Liver (tissue), 9 donors: ENCODE results near the gene ABCC1. TPM values are rescaled to one million over a fixed set of nuclear protein-coding genes. Genes with fewer than 3 reads are reported as not detected.

Source experiments
- DNase-seq: peaks from one replicate; pipeline ENCODE4 v3.0.0-alpha.2; 2017; ENCODE audit warnings: low spot score
- H3K27ac ChIP-seq, 2 donors: one replicate each; pipeline ENCODE4 v1.7.0; 2013; ENCODE audit warnings: inconsistent platforms in 2 of 2, low read length in 2 of 2, control low read depth in 1 of 2, low read depth in 1 of 2, mild to moderate bottlenecking in 1 of 2
- H3K27me3 ChIP-seq, 4 donors: one replicate each; pipeline versions ENCODE4 v1.6.1 to v1.7.0; 2013; ENCODE audit warnings: low read length in 3 of 4, inconsistent platforms in 1 of 4, mild to moderate bottlenecking in 1 of 4, moderate library complexity in 1 of 4; ENCODE audit not compliant: control insufficient read depth in 4 of 4, insufficient read depth in 4 of 4
- H3K36me3 ChIP-seq, 4 donors: one replicate each; pipeline versions ENCODE4 v1.6.1 to v1.7.0; 2013; ENCODE audit warnings: low read length in 3 of 4, mild to moderate bottlenecking in 3 of 4, low read depth in 1 of 4, moderate library complexity in 1 of 4; ENCODE audit not compliant: control insufficient read depth in 4 of 4, insufficient read depth in 3 of 4
- H3K4me1 ChIP-seq, 4 donors: one replicate each; pipeline versions ENCODE4 v1.6.1 to v1.7.0; 2013; ENCODE audit warnings: low read length in 3 of 4, mild to moderate bottlenecking in 3 of 4, moderate library complexity in 1 of 4; ENCODE audit not compliant: control insufficient read depth in 4 of 4, insufficient read depth in 4 of 4
- H3K4me3 ChIP-seq, 3 donors: one replicate each; pipeline versions ENCODE4 v1.6.1 to v1.7.0; 2013; ENCODE audit warnings: low read length in 3 of 3, control low read depth in 1 of 3, low read depth in 1 of 3, mild to moderate bottlenecking in 1 of 3
- H3K9ac ChIP-seq, 2 donors: one replicate each; pipeline ENCODE4 v1.7.0; 2013; ENCODE audit warnings: low read length in 2 of 2, mild to moderate bottlenecking in 2 of 2, moderate library complexity in 2 of 2, control low read depth in 1 of 2, low read depth in 1 of 2
- H3K9me3 ChIP-seq, 4 donors: one replicate each; pipeline versions ENCODE4 v1.6.1 to v1.7.0; 2013; ENCODE audit warnings: low read length in 3 of 4; ENCODE audit not compliant: control insufficient read depth in 4 of 4
- ATF3 ChIP-seq: IDR thresholded peaks from 2 replicates; pipeline ENCODE4 v1.6.1; 2016; ENCODE audit warnings: antibody characterized with exemption
- CTCF ChIP-seq: fragments of 150-350 bp; IDR thresholded peaks from 2 replicates; pipeline ENCODE4 v1.5.1; 2017; ENCODE audit warnings: improper control_type of control experiment, low read depth, low read length; ENCODE audit not compliant: missing input control
- EGR1 ChIP-seq, 2 donors: IDR thresholded peaks; 2 replicates each; pipeline ENCODE4 v1.6.1; 2016 to 2018; ENCODE audit warnings: antibody characterized with exemption in 2 of 2, low read depth in 2 of 2
- FOXA1 ChIP-seq: IDR thresholded peaks from 2 replicates; pipeline ENCODE4 v1.6.1; 2016; ENCODE audit warnings: antibody characterized with exemption
- GABPA ChIP-seq, 2 donors: IDR thresholded peaks in 1 of 2; conservative IDR thresholded peaks in 1 of 2; 2 replicates each; pipeline ENCODE4 v1.6.1; 2016; ENCODE audit warnings: antibody characterized with exemption in 2 of 2, mild to moderate bottlenecking in 1 of 2, moderate library complexity in 1 of 2
- HNF4A ChIP-seq, 2 donors: conservative IDR thresholded peaks; 2 replicates each; pipeline ENCODE4 v1.6.1; 2016; ENCODE audit warnings: antibody characterized with exemption in 2 of 2, mild to moderate bottlenecking in 2 of 2
- HNF4G ChIP-seq: IDR thresholded peaks from 2 replicates; pipeline ENCODE4 v1.6.1; 2016; ENCODE audit warnings: antibody characterized with exemption
- JUND ChIP-seq, 2 donors: IDR thresholded peaks; 2 replicates each; pipeline ENCODE4 v1.6.1; 2016; ENCODE audit warnings: antibody characterized with exemption in 2 of 2
- MAX ChIP-seq: IDR thresholded peaks from 2 replicates; pipeline ENCODE4 v1.6.1; 2016; ENCODE audit warnings: antibody characterized with exemption
- NR2F2 ChIP-seq: IDR thresholded peaks from 2 replicates; pipeline ENCODE4 v1.6.1; 2016; ENCODE audit warnings: antibody characterized with exemption
- RAD21 ChIP-seq, 2 donors: IDR thresholded peaks; 2 replicates each; pipeline ENCODE4 v1.6.1; 2016; ENCODE audit warnings: antibody characterized with exemption in 2 of 2, mild to moderate bottlenecking in 2 of 2
- REST ChIP-seq: IDR thresholded peaks from 2 replicates; pipeline ENCODE4 v1.6.1; 2016; ENCODE audit warnings: antibody characterized with exemption, mild to moderate bottlenecking
- RXRA ChIP-seq, 2 donors: IDR thresholded peaks; 2 replicates each; pipeline ENCODE4 v1.6.1; 2017 to 2018; ENCODE audit warnings: antibody characterized with exemption in 2 of 2, mild to moderate bottlenecking in 1 of 2
- SP1 ChIP-seq: IDR thresholded peaks from 2 replicates; pipeline ENCODE4 v1.6.1; 2018; ENCODE audit warnings: antibody characterized with exemption, mild to moderate bottlenecking
- TAF1 ChIP-seq: conservative IDR thresholded peaks from 2 replicates; pipeline ENCODE4 v1.6.1; 2016; ENCODE audit warnings: antibody characterized with exemption, mild to moderate bottlenecking
- YY1 ChIP-seq: IDR thresholded peaks from 2 replicates; pipeline ENCODE4 v1.6.1; 2016; ENCODE audit warnings: antibody characterized with exemption, mild to moderate bottlenecking
- ZBTB33 ChIP-seq: IDR thresholded peaks from 2 replicates; pipeline ENCODE4 v1.6.1; 2016; ENCODE audit warnings: antibody characterized with exemption
- WGBS: extraction: QIAGEN DNeasy Blood & Tissue Kit; methylation state at CpG from one replicate; pipeline ENCODE4 v1.1.7; 2013; 5-methylcytosine and 5-hydroxymethylcytosine counted together
- polyA plus RNA-seq, 2 donors: library from polyadenylated mRNA; stranded (reverse) in 1 of 2; unstranded in 1 of 2; fragments of 200-250 nt in 1 of 2; fragments of >200 nt in 1 of 2; fragmentation: Nextera tagmentation in 1 of 2; extraction: Ambion mirVana in 1 of 2; gene quantifications; one replicate each; pipeline versions ENCODE4 v1.2.1 to v1.2.3, GENCODE V29; 2013 to 2015
- total RNA-seq, 2 donors: library from RNA; depleted of rRNA; stranded (reverse); fragments of >200 nt; gene quantifications; one replicate each; pipeline ENCODE4 v1.2.3, GENCODE V29; 2014
- donor health status: healthy.
- donor health status: healthy.
- donor health status: healthy.
- donor health status: healthy.
- donor health status: healthy.

ABCC1 gene
- total and polyA plus RNA-seq, 4 donors: 0.85 to 7.7 (median 4.2) TPM

GRCh38 chr16:16016388-16016964, 67.1 kb downstream of the ABCC1 start:
- Histone ChIP-seq H3K9me3 (no peaks in the 10 kb centered on the region), H3K36me3 (no peaks in the 10 kb centered on the region), H3K4me3 (no peak overlapping the region), H3K4me1 (peaks cover 0 to 6% (median 2%) of the 10 kb centered on the region in 4 donors), H3K27ac (no peak overlapping the region), H3K27me3 (peaks cover 0 to 2% (median 0%) of the 10 kb centered on the region in 4 donors), H3K9ac (no peak overlapping the region)
- TF ChIP-seq EGR1 (IDR thresholded peaks at IDR 0.05; ENCODE audit: low read depth in 2 of 2) (no peak), REST (no peak), TAF1 (no peak), CTCF (no peak), RXRA (IDR thresholded peaks at IDR 0.05) (no peak), JUND (IDR thresholded peaks at IDR 0.05) (no peak), ATF3 (no peak), RAD21 (IDR thresholded peaks at IDR 0.05) (no peak), HNF4G (no peak), ZBTB33 (no peak), HNF4A (conservative IDR thresholded peaks at IDR 0.05) (no peak), YY1 (no peak), SP1 (no peak), FOXA1 (no peak), NR2F2 (no peak), GABPA (IDR thresholded peaks at IDR 0.05 in 1 of 2, conservative IDR thresholded peaks at IDR 0.05 in 1 of 2) (no peak), MAX (no peak)
- DNase-seq: no peak
- WGBS: 95% methylated on average over 11 of the region's 11 CpGs
